Thyroid gland (tissue), 4 donors: Measurements from ENCODE around the gene ZNF200.
"Not testable (repeated sequence)": the region's sequence is repeated elsewhere in the genome, so short reads cannot be mapped to it uniquely, and the experiment has no call there.

Source experiments
- CTCF ChIP-seq, 6 experiments: fragments of 200-600 bp in 3 of 6; fragments of 450-650 bp in 3 of 6; sonication (generic) in 3 of 6; IDR thresholded peaks; one replicate each; pipeline ENCODE4 v1.5.1; 2016 to 2019; ENCODE audit warnings: antibody characterized with exemption in 6 of 6, mild to moderate bottlenecking in 2 of 6, inconsistent platforms in 1 of 6, moderate library complexity in 1 of 6
- POLR2A ChIP-seq, 2 donors: fragments of 450-650 bp; IDR thresholded peaks; one replicate each; pipeline ENCODE4 v1.6.1; 2017; ENCODE audit warnings: antibody characterized with exemption in 2 of 2, mild to moderate bottlenecking in 2 of 2, moderate library complexity in 1 of 2

GRCh38 chr16:3205939-3206338 lies 29.0 kb downstream of the ZNF200 start:
- TF ChIP-seq POLR2A, CTCF (IDR thresholded peaks at IDR 0.05): not testable (repeated sequence)
